ENCODE data around the gene AKAP8L.

AKAP8L gene

GRCh38 chr19:15436012-15436825, 17.4 kb upstream of the AKAP8L start:
- no peak for DNase-seq (ENCODE audit: low read depth in 2 of 2)

- DNase-seq (ENCODE audit: low read depth in 2 of 2) = no peak
Observed at GRCh38 chr19:15433519-15434069, 14.8 kb upstream of the AKAP8L start.

DNA sequence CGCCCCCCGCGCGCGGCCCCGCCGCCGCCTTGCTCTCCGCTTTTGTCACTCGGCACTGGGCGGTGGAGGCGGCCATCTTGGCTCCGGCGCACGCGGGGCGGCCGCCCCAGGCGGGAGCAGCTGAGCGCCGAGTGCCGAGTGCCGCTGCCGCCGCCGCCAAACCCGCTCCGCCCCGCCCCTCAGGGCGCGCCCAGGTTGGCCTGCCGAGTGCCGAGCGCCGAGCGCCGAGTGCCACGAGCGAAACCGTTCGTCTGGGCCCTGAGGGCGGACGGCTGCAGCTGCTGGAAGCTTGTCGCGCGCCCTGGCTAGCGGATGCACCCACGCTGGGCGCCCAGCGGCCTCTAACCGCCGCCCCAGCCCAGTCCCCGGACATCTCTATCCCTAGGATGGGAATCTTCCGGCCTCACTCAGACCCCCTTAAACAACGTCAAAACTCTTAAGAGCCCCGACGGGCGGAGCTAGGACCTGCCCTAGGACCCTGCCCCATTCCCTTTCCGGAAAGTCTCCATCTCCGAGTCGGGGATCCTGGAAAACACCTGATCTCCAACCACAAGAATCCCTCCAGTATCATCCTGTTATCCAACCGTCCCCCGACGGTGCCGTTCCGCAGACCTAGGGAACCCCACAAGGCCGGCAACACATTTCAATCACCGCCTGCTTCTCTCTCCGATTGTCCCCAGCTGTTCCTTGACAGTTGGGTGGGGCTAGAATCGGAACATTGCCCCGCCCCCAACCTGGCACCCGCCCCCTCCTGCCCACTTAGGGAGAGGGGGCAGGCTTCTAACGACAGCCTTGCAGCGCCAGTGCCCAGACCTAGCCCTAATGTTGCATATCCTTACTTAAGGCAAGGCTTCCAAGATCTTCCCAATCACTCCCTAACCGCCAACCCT, 14.1 kb upstream of the AKAP8L start:
- DNase-seq (ENCODE audit: low read depth in 2 of 2) = peak; percentile 72 to 80

DNA sequence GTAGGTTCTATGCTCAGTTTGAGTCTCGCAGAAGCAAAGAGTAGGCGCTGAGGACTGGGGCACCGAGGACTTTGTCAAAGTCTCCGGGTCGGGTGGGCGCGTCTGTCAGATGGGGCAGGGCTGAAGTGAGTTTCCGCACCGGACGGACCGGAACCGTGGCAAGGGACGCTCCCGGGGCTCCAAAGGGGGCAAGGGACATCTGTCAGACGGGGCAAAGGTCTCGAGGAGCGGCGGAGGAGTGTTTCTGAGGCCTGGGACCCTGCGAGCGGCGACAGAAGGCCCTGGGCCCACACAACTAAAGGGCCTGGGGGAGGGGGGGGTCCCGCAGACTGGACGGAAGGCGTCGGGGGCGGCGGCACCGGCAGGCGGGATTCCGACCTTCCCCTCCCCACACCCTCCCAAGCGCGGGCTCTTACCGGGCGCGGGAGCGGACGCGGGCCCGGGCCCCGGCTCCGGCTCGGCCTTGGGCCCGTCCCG, 13.3 kb upstream of the AKAP8L start:
- DNase-seq (ENCODE audit: low read depth in 2 of 2) = no peak

GRCh38 chr19:15431396-15432017, 12.7 kb upstream of the AKAP8L start:
- DNase-seq (ENCODE audit: low read depth in 2 of 2) = no peak

- DNase-seq (ENCODE audit: low read depth in 2 of 2) = no peak
Observed at GRCh38 chr19:15430526-15431120, 11.8 kb upstream of the AKAP8L start.

- no peak for DNase-seq (ENCODE audit: low read depth in 2 of 2)
Observed at GRCh38 chr19:15429825-15430467, 11.2 kb upstream of the AKAP8L start.

DNA sequence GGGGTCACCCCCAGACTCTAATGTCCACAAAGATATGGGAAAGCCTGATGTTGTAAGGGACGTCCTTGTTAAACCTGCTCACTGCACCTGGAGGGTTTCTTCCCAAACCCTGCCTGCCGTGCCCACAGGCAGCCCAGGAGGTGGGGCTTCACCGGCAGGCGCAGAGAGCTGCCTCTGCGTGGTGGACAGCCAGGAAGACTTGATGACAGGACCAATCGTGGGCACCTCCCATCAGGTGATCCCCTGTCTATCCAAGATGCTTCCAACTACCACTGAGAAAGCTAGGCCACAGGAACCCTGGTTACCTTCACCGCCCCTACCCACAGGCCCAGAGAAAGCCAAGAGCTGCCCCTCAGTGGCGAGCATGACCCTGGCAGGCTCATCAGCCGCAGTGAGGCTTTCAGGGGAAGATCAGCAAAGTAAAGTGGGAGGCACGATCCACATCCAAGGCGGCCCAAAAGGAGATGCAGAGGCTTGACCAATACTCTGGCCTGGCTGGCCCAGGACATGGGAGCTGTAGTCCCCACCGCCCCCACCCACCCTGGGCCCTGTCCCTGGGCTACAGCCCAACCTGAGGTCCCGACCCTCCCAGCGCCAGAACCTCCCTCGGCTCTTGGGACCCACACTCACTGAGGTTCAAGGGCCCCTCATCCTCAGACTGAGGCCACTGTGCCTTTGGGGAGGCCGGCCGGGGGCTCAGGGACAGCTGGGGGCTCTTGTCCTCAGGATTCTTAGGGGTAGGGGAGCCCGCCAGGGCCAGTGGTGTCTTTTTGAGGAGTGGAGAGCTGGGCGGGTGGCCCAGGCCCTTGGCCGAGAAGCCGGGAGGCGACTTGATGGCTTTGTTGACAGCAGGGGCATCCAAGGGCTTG, 10.4 kb upstream of the AKAP8L start:
- DNase-seq (ENCODE audit: low read depth in 2 of 2) = no peak

GRCh38 chr19:15427991-15428471, 9.2 kb upstream of the AKAP8L start:
- DNase-seq (ENCODE audit: low read depth in 2 of 2) = no peak

DNA sequence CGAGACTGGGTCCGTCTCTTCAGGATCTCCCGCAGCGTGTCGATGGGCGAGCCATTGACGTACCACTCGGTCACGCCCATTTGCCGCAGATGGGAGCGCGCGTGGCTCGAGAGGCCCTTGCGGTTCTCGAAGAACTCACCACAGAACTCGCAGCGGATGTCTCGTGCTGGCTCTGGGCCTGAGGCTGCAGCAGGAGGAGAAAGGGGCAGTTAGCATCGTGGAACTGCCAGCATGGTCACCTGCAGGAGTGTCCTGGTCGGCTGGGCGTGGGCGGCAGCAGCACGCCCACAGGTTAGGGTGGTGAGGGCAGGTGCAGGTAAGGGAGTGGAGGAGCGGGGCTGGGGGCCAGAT, 8.5 kb upstream of the AKAP8L start:
- no peak for DNase-seq (ENCODE audit: low read depth in 2 of 2)

GRCh38 chr19:15426485-15427349, 7.9 kb upstream of the AKAP8L start:
- no peak for DNase-seq (ENCODE audit: low read depth in 2 of 2)

DNA sequence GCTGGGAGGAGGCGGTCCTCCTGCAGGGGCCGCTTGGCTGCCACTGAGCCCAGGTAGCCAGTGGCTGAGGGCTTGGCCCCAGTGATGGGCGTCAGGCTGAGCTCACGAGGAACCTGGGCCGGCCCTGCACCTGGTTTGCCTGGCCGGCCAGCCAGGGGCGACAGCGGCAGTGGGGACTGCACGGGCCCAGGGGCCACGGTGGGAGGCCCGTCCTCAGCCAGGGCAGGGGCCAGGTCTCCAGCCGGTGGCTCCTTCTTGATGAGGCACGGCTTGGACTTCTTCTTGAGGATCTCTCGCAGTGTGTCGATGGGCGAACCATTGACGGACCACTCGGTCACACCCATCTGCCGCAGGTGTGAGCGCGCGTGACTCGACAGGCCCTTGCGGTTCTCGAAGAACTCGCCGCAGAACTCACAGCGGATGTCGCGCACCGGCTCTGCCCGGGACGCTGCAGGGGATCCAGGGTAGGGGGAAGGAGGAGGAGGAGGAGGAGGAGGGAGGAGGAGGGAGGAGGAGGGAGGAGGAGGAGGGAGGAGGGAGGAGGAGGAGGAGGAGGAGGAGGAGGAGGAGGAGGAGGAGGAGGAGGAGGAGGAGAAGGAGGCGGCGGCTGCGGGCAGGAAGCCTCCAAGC, 6.6 kb upstream of the AKAP8L start:
- DNase-seq (ENCODE audit: low read depth in 2 of 2) = no peak

GRCh38 chr19:15424692-15425272, 6.0 kb upstream of the AKAP8L start:
- DNase-seq (ENCODE audit: low read depth in 2 of 2) = no peak

DNA sequence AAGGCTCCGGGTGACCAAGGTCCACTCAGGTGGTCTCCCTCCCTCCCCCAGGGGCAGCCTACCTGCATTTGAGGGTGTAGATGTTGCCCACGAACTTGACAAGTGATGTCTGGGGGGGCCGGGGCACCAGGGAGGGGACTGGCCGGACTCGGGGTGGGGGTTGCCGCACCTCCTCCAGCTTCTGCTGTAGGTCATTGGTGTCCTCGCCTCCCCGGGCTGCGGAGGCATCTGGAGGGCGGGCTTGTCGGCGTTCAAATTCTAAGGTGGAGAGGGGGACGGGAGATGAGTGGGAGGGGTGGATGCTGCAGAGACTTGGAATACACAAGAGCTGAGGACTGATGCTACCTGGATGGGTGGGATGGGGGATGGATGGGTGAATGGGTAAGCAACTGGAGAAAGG, 5.3 kb upstream of the AKAP8L start:
- DNase-seq (ENCODE audit: low read depth in 2 of 2) = no peak

DNA sequence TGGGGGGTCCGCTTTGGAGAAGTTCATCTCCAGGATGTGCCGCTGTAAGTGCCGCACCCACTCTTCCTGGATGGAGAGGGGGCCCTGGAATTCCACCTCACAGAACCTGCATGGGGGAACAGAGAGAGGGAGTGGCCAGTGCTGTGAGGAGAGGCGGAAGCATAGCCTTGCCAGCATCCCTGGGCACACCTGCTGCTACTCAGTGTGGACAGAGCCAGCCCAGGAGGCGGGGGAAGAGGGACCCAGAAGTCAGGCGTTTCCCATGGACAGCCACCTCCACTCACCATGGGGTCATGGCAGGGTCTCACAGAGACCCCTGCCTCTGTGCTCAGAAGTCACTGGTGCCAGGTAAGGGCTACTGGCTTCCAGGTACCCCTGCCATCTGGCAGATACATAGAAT, 4.3 kb upstream of the AKAP8L start:
- no peak for DNase-seq (ENCODE audit: low read depth in 2 of 2)

DNA sequence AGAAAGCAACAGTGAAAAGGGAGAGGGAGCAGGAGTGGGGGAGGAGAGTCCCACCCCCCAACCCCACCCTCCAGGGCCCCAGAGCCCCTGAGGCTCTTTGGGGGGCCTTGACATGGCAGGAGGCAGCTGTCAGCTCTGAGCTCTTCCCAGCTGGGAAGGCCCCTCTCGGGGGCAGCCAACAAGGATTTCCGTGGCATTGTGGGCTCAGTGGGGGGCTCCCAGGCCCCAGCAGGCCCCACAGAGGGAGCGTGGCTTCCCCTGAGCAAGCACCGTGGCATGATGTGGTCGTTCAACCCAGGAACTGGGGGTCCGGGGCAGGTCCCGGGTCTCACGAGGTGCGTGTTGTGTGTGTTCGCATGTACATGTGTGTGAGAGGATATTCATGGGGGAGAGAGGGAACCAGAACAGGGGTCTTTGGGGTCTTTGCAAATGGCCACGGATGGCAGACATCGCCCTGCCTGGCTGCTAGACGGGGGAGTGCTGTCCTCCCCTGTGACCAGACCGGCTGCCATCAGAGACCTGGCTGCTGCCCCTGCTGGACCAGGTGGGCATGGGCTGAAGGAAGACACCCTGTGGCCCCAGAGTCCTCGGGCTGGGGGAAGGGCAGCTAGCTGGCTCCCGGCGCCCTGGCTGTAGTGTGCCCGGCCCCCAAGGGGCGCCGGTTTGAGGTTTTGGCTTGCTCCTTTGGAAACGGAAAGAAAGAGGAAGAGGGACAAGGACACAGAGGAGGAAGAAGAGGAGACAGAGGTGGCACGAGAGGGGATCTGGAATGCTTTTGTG, 3.7 kb upstream of the AKAP8L start:
- DNase-seq (ENCODE audit: low read depth in 2 of 2) = no peak

DNA sequence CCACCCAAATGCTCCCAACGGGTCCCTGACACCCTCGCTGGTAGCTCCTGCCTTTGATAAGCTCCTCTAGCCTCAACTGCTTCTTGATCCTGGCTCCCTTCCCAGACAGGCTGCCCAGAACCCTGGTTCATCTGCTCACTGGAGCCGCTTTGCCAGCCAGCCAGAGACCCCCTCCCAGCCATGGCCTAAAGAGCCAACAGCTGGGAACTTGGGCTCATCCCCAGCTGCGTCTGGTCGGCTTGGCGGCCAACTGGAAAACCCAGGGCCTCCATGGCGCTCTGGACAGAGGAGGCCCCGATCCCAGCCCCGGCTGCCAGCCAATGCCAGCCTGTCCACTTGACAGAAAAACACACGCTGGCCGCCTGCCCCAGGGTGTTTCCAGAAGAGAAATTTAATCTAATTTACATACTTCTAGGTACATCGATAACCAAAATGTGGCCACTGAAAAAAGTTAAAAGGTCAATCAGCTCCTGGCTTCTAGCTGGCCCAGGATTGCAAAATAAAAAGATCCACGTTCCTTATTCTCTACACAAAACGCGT, 3.0 kb upstream of the AKAP8L start:
- no peak for DNase-seq (ENCODE audit: low read depth in 2 of 2)
